Kasumi-1 (cell line): ENCODE data around the gene CEP162.
"Not testable (repeated sequence)": the region's sequence is repeated elsewhere in the genome, so short reads cannot be mapped to it uniquely, and the experiment has no call there.

Experiments
- DNase-seq, 2 experiments: peaks; one replicate each; lab custom pipeline; 2025; lab: John Stamatoyannopoulos, UW

Gene CEP162

GRCh38 chr6:84086545-84087429, 140.7 kb downstream of the CEP162 start:
- no peak for DNase-seq

- DNase-seq, result no peak
Observed at GRCh38 chr6:84086056-84086455, 141.4 kb downstream of the CEP162 start.

- DNase-seq, result not testable (repeated sequence)
Observed at GRCh38 chr6:84084705-84085104, 142.7 kb downstream of the CEP162 start.

- no peak for DNase-seq
Observed at GRCh38 chr6:84082689-84083265, 144.7 kb downstream of the CEP162 start.

GRCh38 chr6:84081222-84081621, 146.2 kb downstream of the CEP162 start:
- no peak for DNase-seq

GRCh38 chr6:84078335-84078734, 149.1 kb downstream of the CEP162 start:
- no peak for DNase-seq

GRCh38 chr6:84077645-84078044, 149.8 kb downstream of the CEP162 start:
- no peak for DNase-seq

GRCh38 chr6:84074988-84075781, 152.3 kb downstream of the CEP162 start:
- DNase-seq, result no peak
